Measurements from ENCODE around the gene PAAF1. TPM values are rescaled to one million over a fixed set of nuclear protein-coding genes. Genes with fewer than 3 reads are reported as not detected.

PAAF1 gene
- 9.8 and 12.1 TPM in 2 replicates for total RNA-seq (2014; rRNA removed; shearing (Covaris generic); ENCODE audit: low replicate concordance)

- Histone ChIP-seq H3K36me3 (peaks cover 46% of the 10 kb centered on the region), H3K9me3 (no peaks in the 10 kb centered on the region), H3K4me3 (peak within 1 kb of the TSS; percentile 84), H3K27me3 (no peaks in the 10 kb centered on the region)
- peak; percentile 93 for DNase-seq
Observed at GRCh38 chr11:73876424-73877310, at the start of gene PAAF1, which contains the start of gene COA4. PAAF1 (plus strand) TSS chr11:73876999; CDS start chr11:73877022, 23 bp downstream. COA4 (minus strand) TSS chr11:73876846; CDS start chr11:73873378, 3,468 bp downstream.

- no peak for DNase-seq
- Histone ChIP-seq H3K27me3 (no peaks in the 10 kb centered on the region), H3K36me3 (peaks cover 5% of the 10 kb centered on the region), H3K9me3 (no peaks in the 10 kb centered on the region), H3K4me3 (no peak overlapping the region)
Observed at GRCh38 chr11:73830261-73830660, 46.5 kb upstream of the PAAF1 start.

- H3K9me3 ChIP-seq: no peaks in the 10 kb centered on the region
- peaks cover 3% of the 10 kb centered on the region for H3K36me3 ChIP-seq
- DNase-seq: no peak
- no peaks in the 10 kb centered on the region for H3K27me3 ChIP-seq
- no peak overlapping the region for H3K4me3 ChIP-seq
Observed at GRCh38 chr11:73833067-73833466, 43.7 kb upstream of the PAAF1 start.

GRCh38 chr11:73838443-73839122 lies 38.2 kb upstream of the PAAF1 start:
- Histone ChIP-seq H3K9me3 (no peaks in the 10 kb centered on the region), H3K4me3 (no peak overlapping the region), H3K36me3 (peaks cover 2% of the 10 kb centered on the region; the same call in 1 of the 2 replicates), H3K27me3 (no peaks in the 10 kb centered on the region)
- DNase-seq: no peak

GRCh38 chr11:73839123-73839457 lies 37.7 kb upstream of the PAAF1 start:
- Histone ChIP-seq H3K36me3 (peaks cover 2% of the 10 kb centered on the region; the same call in 1 of the 2 replicates), H3K9me3 (no peaks in the 10 kb centered on the region), H3K27me3 (no peaks in the 10 kb centered on the region), H3K4me3 (no peak overlapping the region)
- DNase-seq: no peak

- DNase-seq: no peak
- no peaks in the 10 kb centered on the region for H3K27me3 ChIP-seq
Observed at GRCh38 chr11:73851046-73851764, 25.6 kb upstream of the PAAF1 start.

GRCh38 chr11:73852049-73852448 lies 24.8 kb upstream of the PAAF1 start:
- H3K4me3 ChIP-seq: no peak overlapping the region
- H3K36me3 ChIP-seq: peaks cover 3% of the 10 kb centered on the region; the same call in 1 of the 2 replicates
- no peak for DNase-seq
- no peaks in the 10 kb centered on the region for H3K27me3 ChIP-seq
- H3K9me3 ChIP-seq: no peaks in the 10 kb centered on the region

More at GRCh38 chr11:73851046-73851764, 25.6 kb upstream of the PAAF1 start:
- H3K9me3 ChIP-seq: no peaks in the 10 kb centered on the region
- no peak overlapping the region for H3K4me3 ChIP-seq
- H3K36me3 ChIP-seq: peaks cover 3% of the 10 kb centered on the region; the same call in 1 of the 2 replicates

- no peak overlapping the region for H3K4me3 ChIP-seq
- H3K9me3 ChIP-seq: no peaks in the 10 kb centered on the region
- peaks cover 3% of the 10 kb centered on the region; the same call in 1 of the 2 replicates for H3K36me3 ChIP-seq
- H3K27me3 ChIP-seq: no peaks in the 10 kb centered on the region
- no peak for DNase-seq
Observed at GRCh38 chr11:73854680-73855079, 22.1 kb upstream of the PAAF1 start.

GRCh38 chr11:73856031-73856567 lies 20.7 kb upstream of the PAAF1 start:
- no peaks in the 10 kb centered on the region for H3K9me3 ChIP-seq
- peaks cover 4% of the 10 kb centered on the region for H3K36me3 ChIP-seq
- H3K27me3 ChIP-seq: no peaks in the 10 kb centered on the region
- H3K4me3 ChIP-seq: no peak overlapping the region
- no peak for DNase-seq

GRCh38 chr11:73859671-73860070 lies 17.1 kb upstream of the PAAF1 start:
- no peak for DNase-seq
- peaks cover 12% of the 10 kb centered on the region for H3K36me3 ChIP-seq
- no peak overlapping the region for H3K4me3 ChIP-seq
- no peaks in the 10 kb centered on the region for H3K27me3 ChIP-seq
- no peaks in the 10 kb centered on the region for H3K9me3 ChIP-seq

GRCh38 chr11:73860202-73860601 lies 16.6 kb upstream of the PAAF1 start:
- Histone ChIP-seq H3K9me3 (no peaks in the 10 kb centered on the region), H3K36me3 (peaks cover 14% of the 10 kb centered on the region), H3K27me3 (no peaks in the 10 kb centered on the region), H3K4me3 (no peak overlapping the region)
- DNase-seq: no peak

- Histone ChIP-seq H3K36me3 (peaks cover 16% of the 10 kb centered on the region), H3K4me3 (no peak overlapping the region), H3K27me3 (no peaks in the 10 kb centered on the region), H3K9me3 (no peaks in the 10 kb centered on the region)
- DNase-seq: no peak
Observed at GRCh38 chr11:73862986-73863385, 13.8 kb upstream of the PAAF1 start.

- peak; percentile 84 for DNase-seq
Observed at GRCh38 chr11:73866095-73866579, 10.7 kb upstream of the PAAF1 start.

GRCh38 chr11:73866586-73866996 lies 10.2 kb upstream of the PAAF1 start:
- H3K4me3 ChIP-seq: no peak overlapping the region
- H3K9me3 ChIP-seq: no peaks in the 10 kb centered on the region
- no peaks in the 10 kb centered on the region for H3K27me3 ChIP-seq
- H3K36me3 ChIP-seq: peaks cover 36% of the 10 kb centered on the region
- peak; percentile 72 for DNase-seq

More at GRCh38 chr11:73866095-73866579, 10.7 kb upstream of the PAAF1 start:
- H3K4me3 ChIP-seq: no peak overlapping the region
- no peaks in the 10 kb centered on the region for H3K27me3 ChIP-seq
- no peaks in the 10 kb centered on the region for H3K9me3 ChIP-seq
- peaks cover 32% of the 10 kb centered on the region for H3K36me3 ChIP-seq

GRCh38 chr11:73869332-73869949 lies 7.4 kb upstream of the PAAF1 start:
- Histone ChIP-seq H3K9me3 (no peaks in the 10 kb centered on the region), H3K4me3 (no peak overlapping the region), H3K27me3 (no peaks in the 10 kb centered on the region), H3K36me3 (peaks cover 50% of the 10 kb centered on the region)
- DNase-seq: peak; percentile 22

- DNase-seq: no peak
Observed at GRCh38 chr11:73870261-73870660, 6.5 kb upstream of the PAAF1 start.

More at GRCh38 chr11:73870261-73870660, 6.5 kb upstream of the PAAF1 start:
- peaks cover 55% of the 10 kb centered on the region for H3K36me3 ChIP-seq
- no peaks in the 10 kb centered on the region for H3K27me3 ChIP-seq
- no peak overlapping the region for H3K4me3 ChIP-seq
- no peaks in the 10 kb centered on the region for H3K9me3 ChIP-seq

All from MG63 (cell line).